GM21367 (cell line): ENCODE data around the gene PLXNA2.

ENCODE experiments used
- ATAC-seq: cut with Tn5 transposase; IDR thresholded peaks from one replicate; pipeline ENCODE4 v1.9.1; 2021; ENCODE audit not compliant: unreplicated experiment

Gene PLXNA2

DNA sequence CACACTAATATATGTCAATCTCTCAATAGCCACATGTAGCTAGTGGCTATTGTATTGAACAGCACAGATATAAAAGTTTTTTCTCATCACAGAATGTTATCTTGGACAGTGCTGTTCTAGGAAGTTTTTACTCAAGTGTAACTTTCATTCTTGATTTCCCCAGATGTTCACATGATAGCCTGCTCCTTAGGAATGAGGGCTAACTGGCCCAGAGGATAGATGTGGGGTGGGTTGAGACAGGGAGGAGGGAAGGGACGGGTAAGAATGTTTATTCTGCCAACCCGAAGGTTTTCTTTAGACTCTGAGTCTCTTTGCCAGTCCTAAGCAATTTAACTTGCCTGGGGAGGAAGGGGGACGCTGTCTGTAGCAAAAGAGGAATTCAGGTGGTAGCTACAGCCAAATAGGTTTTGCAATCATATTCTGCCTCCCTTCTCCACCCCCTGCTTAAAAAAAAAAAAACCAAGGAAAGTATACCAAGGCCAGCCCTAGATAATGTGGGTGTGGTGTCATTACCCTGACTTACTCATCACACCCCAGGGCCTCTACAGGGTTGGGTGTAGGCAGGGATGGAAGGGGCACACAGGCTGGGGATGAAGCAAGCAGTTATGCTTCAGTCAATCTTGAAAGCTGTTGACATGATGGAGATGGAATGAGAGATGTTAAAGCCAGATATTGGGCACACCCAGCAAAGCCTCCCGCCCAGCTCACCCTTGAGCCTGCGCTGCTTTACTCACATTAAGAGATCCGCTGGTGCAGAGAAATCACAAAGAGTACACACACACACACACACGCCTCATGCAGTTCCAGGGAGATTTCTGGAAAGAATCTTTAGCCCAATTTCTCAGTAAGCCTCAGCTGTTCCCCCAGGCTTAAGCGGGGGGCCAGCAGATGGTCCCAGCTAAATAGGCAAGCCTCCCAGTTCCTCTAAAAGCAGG lies 59.9 kb downstream of the PLXNA2 start:
- no peak for ATAC-seq

DNA sequence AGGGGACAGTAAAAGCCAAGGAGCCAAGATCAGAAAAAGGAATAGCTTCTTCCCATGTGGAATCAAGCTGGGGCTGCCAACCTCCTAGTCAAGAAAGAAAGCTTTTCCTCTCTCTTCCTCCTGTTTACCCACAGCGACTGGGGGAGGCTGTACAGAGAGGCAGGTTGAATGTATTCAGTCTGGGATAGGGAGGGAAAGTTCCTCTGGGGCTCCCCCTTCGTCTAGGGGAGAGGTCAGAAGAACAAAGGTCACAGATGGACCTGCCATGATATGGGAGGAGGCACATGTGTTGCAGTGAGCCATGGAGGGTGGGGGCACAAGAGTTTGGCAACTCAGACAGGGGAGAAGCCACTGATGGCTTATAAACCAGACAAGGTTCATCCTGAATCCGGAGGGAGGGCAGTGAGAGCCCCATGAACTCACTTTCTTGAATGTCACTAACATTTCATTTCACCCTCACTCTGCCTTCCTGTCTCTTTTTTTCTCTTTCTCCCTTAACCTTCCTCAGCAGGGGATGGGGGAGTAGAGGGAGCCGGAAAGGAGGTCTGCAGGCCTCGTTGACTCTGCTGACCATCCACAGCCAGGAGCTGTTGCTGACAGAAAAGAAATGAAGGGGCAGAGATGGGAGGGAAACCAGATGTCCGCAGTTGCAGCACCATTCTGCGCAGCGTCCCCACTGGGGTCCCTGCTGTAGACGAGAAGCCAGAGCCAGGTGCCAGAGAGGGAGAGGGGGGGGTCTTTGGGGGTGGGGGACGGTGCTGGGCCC lies 61.1 kb downstream of the PLXNA2 start:
- ATAC-seq: no peak

DNA sequence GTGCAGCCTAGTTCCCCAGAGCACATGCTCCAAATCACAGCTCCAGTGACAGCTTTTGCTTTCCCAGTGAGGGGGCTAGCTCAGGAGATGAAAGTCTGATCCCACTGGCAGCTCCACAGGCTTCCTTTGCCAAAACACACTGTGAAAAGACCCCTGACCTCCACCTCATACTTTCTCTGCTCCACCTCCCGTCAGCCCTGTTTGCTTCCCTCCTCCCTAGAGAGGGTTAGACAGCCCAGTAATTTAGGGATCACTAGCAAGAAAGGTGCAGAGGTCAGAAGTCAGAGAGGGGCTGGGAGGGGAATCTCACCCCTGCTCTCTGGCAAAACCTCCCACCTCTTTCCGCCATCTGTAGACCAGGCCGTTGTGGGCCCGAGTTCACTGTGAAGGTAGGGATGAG lies 62.8 kb downstream of the PLXNA2 start:
- ATAC-seq: no peak

DNA sequence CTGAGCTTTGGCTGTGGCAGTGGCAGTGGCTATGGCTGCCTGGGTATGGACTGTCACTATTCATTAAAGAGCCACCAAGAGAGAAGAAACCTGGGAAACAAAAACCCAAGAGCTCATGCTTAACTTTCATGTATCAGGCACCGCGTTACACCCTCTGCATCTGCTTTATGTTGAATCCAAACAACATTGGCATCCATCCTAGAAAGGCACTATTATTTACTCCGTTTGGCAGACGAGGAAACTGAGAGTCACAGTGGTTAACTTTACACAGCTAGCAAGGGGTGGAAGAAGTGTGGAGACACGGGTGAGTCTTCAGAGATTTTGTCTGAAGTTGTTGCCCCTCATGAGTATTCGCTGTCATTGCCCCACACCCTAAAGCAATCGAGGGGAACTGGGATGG lies 63.8 kb downstream of the PLXNA2 start:
- no peak for ATAC-seq

DNA sequence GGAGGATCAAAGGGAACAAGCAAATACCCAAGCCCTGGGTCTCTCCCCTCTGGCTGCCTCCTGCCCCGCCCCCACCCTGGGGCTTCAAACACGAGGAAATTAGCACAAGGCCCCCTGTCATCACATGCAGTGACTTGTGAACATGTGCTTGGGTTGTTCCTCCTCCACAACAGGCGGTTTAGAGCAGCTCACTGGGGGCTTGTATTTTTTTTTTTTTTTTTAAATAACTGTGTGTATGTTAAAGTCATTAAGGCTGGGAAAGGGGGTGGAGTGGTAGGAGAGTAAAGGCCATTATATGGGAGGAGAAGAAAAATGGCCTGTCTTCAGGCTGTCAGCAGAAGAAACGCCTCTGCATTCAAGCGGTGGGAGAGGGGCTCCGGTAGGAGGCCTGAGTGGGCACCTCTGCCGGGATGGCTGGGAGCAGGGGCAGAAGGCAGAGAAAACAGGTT lies 64.2 kb downstream of the PLXNA2 start:
- no peak for ATAC-seq

DNA sequence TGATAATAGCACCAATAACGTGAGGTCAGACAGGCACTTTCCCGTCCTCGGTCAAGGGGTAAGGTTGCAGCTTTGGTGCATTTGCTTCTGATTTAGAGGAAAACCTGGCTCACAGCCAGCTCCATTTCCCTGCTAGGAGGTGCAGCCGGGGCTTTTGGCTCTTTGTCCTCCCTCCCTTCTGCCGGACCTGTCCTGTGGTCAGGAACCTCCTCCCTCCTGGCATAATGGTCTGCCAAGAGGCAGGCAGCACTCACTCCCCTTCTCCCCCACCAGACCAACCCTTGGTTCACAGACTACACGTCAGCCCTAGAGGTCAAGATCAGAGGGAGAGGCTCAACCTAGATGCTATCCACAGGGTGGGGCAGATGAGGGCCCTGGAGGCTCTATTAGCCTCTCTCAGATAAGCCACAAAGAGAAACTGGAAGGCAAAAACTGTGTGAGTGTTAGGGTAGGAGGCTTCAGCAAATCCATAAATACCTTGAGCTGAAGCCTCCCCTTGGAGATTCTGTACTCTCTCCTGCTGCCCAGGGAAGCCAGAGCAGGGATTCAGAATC lies 64.8 kb downstream of the PLXNA2 start:
- no peak for ATAC-seq

DNA sequence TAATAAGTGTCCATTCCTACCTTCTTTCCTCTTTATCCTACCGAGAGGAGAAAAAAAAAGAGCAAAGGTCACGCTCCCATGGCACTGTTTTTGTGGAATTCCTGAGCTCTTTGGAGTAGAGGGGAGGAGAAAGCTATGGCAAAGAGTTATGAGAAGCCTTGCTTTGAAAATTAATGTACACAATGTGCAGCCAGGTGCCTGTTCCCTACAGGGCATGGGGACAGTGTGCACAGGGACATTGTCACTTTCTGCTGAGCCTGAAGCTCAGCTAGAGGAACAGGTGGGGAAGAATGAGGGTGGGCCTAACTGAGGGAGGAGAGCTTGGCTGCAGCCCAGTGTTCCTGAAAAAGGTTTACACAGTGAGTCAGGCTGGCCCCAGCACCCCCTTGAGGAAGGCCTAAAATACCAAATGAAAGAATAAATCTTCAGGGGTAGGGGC lies 66.1 kb downstream of the PLXNA2 start:
- no peak for ATAC-seq

DNA sequence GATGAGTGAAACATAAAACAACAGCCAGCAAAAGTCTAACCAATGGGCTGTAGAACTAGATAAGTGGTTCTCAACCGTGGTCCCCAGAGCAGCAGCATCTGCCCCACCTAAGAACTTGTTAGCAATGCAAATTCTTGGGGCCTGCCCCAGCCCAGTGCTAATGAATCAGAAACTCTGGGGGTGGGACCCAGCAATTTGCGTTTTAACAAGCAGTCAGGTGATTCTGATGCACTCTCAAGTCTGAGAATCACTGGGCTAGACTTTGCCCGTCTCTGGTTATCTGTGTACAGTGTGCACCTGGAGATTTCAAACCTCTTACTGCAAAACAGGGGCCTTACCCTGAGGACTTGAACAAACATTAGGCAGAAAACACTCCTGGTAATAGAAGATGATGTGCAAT lies 66.5 kb downstream of the PLXNA2 start:
- ATAC-seq: no peak

DNA sequence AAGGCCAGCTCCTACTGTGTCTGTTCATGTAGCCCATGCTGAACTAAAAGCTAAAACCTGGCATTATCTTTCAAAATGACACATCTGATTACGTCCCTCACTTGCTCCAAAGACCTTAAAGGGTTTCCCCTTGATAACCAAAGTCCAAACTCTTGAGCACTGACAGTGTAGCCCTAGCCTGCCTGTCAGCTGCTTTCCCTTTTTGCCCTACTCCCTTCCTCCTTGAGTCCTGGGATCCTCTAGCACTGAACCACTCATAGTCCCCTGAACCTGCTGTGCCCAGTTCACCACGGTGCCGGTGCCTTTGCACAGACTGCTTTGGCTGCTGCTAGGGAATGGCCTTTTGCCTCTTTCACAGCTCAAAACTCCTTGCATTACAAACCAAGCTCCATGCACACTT lies 67.5 kb downstream of the PLXNA2 start:
- no peak for ATAC-seq

DNA sequence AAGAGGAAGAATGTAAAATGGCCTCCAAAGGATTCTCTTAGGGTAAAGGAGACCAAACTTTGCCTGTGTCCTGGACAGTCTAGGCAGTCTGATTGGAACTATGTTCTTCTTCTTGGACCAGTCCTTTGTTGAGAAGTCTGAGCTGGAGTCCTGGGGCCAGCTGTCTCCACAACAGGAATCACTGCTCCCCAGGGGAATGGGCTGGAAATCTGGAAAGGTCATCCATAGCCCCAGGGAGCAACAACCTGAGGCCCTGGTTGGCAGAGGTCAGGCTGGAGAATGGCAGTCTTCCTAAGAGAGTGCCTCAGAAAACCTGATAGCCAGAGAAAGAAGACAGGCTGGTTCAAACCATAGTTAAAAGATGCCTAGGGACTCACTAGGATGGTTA lies 68.7 kb downstream of the PLXNA2 start:
- no peak for ATAC-seq

DNA sequence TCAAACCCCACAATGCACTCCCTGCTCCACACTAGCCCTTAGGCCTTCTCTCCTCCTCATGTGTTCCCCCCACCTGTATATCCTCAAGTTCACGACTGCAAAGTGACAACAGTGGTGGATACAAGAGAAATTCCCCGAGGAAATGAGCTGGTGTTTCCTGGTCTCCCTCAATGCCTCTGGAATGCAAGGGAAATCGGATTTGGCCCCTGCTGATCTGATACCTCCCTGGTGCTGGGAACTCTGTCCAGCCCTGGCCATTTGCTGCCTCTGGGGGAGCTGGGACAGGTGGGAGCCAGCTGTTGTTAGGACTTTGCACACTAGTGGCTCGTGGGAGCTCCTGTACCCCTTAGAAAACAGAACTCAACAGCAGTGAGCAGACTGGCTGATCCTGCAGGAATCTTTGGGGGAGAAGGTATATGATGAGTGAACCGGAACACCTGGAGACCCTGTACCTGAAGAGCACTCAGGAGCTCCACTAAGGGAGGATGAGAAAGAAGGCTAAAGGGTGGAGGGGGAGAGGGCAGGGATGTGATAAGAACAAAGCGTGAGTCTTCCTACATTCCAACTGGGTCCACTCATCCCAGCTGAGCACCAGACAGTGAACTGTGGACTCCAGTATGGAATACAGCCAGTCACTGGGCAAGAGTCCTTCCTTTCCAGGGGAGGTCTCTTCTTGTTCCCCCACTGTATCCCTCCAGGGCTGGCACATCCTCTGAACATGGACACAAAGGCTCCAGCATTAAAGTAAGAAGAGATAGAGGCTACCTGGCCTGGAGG lies 69.3 kb downstream of the PLXNA2 start:
- no peak for ATAC-seq

DNA sequence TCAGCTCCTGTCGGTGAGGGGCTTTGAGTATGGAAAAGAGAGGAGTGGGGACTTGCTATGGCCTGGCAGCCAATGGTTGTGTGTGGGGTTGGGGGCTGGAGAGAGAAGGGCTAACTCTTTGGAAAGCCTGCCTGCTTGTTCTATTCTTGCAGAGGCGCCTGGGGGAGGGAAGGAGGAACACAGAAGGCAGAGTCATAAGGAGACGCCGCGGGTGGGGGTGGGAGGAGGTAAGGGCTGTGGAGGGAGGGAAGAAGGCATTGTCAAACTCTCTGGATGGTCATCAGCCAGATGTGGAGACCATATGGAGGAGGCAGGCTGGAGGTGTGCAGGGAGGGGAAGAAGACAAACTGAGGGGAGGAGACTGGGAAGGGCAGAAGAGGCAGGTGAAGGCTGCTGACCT lies 70.0 kb downstream of the PLXNA2 start:
- ATAC-seq: no peak

DNA sequence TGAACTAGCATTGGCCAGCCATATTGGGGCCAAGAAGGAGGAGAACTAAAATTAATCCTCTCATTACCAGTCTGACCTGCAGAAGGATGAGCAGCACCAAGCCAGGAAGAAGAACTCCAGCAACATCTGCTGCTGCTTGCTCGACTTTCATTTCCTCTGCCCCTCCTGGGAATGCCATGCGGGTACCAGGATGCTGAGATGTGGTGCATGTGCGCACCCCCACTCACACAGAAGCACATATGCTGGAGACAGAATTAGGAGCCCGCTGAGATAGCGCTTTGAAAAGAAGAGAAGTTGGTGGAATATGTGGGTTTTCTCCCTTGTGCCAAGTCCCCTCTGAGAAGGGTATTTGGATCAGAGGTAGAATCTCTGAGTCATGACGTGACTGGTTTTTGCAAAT lies 70.4 kb downstream of the PLXNA2 start:
- no peak for ATAC-seq

DNA sequence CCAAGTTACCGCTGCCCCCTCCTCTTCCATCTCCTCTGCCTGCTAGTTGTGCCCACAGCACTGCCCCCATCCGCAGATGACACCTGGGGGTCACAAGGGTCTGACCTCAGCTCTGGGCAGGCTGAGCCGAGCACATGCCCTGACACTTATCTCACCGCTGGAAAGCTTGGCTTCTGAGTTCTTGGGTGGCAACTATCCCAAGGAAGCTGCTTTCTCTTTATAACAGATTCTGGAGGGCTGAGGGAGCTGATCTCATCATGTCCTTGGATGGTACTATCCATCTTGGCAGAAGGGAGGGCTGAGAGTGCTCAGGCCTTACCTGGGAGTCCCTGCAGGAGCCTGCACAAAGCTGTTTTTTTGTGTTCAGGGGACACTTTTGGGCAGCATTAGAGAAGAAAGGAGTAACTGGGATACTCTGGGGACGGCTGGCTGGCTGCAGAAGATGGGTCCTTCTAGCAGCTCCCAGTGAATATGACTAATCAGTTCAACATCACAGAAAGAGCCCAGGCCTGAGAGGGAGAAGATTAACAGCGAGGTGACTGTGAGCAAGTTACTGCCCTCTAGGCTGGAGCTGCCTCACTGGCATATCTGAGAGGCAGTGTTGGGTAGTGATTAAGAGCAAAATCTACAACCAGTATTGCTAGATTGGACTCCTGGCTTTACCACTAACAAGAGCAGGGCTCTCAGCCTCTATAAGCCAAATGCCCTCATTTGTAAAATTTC lies 71.6 kb downstream of the PLXNA2 start:
- ATAC-seq: no peak

DNA sequence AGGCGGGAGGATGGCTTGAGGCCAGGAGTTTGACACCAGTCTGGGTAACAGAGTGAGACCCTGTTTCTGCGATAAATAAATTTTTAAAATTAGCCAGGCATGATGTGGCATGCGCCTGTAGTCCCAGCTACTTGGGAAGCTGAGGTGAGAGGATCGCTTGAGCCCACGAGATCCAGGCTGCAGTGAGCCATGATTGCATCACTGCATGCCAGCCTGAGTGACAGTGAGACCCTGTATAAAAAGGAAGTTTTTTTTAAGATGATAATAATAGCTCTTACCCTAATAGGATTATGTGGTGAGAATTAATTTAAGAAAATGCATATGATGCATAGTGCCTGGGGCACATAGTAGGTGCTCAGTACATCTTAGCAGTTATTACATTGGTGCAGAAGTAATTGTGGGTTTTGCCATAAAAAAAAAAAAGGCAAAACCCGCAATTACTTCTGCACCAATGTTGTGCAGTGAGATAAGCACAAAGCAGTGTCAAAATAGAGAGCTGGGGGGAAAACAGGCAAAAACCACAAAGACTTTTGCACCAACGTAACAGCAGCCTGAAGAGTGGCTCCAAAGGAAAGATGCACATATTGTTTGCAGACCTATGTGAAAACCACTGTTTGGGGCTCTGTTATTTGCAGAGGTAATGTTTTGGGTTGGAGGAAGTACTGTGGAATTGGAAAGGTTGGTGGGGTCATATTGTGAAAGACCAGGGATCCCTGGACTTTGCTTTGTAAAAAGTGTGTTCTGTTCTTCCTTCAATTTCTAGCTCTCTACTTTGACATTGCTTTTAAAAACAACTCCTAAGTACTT lies 72.4 kb downstream of the PLXNA2 start:
- no peak for ATAC-seq

DNA sequence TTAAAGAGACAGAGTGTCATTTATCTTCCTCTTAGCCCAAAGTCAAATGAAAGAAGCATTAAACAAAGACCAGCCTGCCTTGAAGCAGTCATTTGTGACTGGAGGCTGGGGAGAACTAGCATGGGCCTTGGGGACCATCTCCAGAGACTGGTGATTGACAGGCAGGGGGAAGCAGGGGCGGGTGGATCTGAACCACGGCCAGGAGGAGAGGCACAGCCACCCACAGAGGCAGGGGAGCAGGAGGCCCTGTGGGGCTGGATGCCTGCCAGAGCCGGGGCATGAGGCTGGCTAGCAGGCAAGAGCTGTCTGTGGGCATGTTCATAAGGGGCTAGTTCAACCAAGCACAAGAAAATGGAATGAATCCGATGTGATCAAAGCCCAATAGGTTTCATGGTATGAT lies 73.9 kb downstream of the PLXNA2 start:
- ATAC-seq: no peak

DNA sequence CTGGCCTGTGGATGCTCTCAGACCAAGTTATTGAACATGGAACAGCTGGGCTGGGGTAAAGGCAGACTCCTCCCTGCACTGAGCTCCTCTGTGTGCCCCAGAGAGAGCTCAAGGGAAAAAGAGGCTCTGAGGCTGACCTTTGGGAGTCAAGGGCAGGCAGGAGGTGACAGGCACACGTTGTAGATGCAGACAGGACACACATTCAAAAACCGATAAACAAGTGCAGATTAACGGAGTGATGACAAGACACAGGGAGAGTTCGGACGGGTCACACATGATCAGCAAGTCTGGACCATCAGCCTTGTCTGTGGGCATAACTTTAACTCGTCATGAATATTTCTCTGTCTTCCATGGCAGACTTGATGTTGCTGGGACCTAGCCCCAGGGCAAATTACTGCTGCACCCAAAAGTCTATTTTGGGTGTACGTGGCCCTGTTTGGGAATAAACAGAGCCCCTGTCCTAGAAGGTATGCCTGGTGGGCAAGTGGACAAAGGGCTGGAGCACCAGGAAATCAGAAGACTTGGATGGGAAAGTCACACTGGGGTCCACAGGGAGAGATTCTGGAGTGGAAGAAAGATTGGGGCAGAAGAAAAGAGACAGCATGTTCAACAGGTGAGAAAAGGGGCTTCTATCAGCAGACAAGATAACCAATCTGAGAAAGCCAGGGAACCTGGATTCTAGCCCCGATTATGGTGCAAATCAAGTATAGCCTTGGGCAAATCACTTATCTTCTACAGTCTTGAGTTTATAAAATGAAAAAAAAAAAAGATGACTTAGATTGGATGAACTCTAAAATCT lies 74.9 kb downstream of the PLXNA2 start:
- no peak for ATAC-seq

DNA sequence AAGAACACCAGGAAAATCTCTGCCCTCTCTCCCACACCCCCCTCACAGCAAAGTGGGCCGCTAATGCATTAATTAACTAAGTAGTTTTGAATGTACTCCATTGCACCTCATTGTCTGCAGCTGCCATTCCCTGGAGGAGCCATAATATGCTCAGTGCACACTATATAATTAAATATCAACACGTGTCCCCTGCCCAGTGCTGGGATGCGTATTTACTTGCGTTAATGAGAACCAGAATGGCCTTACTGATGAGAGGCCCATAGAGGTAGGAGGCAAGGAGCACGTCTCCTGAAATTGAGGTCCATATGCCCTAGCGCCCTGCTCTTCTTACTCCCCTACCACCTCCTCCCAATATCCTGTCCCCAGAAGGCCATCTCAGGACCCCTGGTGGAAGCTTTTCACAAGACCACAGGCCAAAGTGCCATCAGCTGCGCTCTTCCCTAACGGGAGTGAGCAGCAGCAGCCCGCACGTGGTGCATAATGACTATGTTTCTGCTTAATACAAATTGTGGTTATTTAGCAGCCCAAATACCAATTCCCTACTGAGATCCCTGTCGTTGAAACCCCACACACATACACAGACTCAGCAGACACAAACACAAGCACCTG lies 76.8 kb downstream of the PLXNA2 start:
- no peak for ATAC-seq
